ENCODE results near the gene PCF11. TPM values are rescaled to one million over a fixed set of nuclear protein-coding genes. Genes with fewer than 3 reads are reported as not detected.

The PCF11 gene
- total and polyA plus RNA-seq, 2 of the 13 experiments (the other 11 are each of a cell fraction or from before 2014, with no cell fraction given), result 40.3 to 47.7 TPM

GRCh38 chr11:83193315-83194280 lies 36.7 kb downstream of the PCF11 start, which contains the start of gene ANKRD42 (continued):
- no peak for TF ChIP-seq ZXDC (CRISPR knock-in tag; IDR thresholded peaks at IDR 0.05)
- 0 out of 2 replicates have a peak, but pooled peaks have one; percentile 28 for TF ChIP-seq AKNA (CRISPR knock-in tag; IDR thresholded peaks at IDR 0.05; ENCODE audit: borderline replicate concordance)
- no peak for TF ChIP-seq DNMT1 (CRISPR knock-in tag; IDR thresholded peaks at IDR 0.05)
- no peak for TF ChIP-seq KDM3A (CRISPR knock-in tag; IDR thresholded peaks at IDR 0.05; ENCODE audit: low read depth)
- TF ChIP-seq ZBTB49 (CRISPR knock-in tag; IDR thresholded peaks at IDR 0.05; ENCODE audit: borderline replicate concordance), result no peak
- peak; percentile 53 for TF ChIP-seq MED8 (CRISPR knock-in tag; IDR thresholded peaks at IDR 0.05; ENCODE audit: insufficient replicate concordance)
- TF ChIP-seq TIGD3 (CRISPR knock-in tag; IDR thresholded peaks at IDR 0.05; ENCODE audit: borderline replicate concordance), result no peak
- no peak for TF ChIP-seq RERE (CRISPR knock-in tag; IDR thresholded peaks at IDR 0.05; ENCODE audit: low read depth)
- no peak for TF ChIP-seq ZEB1 (IDR thresholded peaks at IDR 0.05; ENCODE audit: insufficient replicate concordance, low read depth)
